ENCODE results near the gene STARD8.
"Not testable (repeated sequence)": the region's sequence is repeated elsewhere in the genome, so short reads cannot be mapped to it uniquely, and the experiment has no call there.

The STARD8 gene

DNA sequence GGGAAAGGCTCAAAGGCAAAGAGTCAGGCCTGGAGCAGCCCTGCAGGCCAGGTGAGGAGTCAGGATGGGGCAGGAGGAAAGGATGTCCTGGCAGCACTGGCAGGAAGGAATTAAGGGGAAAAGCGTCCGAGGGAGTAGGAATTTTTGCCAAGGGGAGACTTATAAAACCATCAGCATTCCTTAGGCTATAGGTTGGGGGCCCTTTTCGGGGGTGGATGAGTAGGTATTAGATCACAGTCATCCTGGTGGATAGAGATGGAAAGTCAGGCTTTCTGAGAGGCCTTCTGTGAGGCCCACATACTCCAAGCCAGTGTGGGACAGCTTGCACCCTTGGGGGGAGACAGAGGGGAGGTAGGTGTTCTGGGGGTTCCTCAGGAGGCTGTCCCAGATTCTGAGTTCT lies 12.3 kb downstream of the STARD8 start:
- DNase-seq (ENCODE audit: low spot score): no peak

DNA sequence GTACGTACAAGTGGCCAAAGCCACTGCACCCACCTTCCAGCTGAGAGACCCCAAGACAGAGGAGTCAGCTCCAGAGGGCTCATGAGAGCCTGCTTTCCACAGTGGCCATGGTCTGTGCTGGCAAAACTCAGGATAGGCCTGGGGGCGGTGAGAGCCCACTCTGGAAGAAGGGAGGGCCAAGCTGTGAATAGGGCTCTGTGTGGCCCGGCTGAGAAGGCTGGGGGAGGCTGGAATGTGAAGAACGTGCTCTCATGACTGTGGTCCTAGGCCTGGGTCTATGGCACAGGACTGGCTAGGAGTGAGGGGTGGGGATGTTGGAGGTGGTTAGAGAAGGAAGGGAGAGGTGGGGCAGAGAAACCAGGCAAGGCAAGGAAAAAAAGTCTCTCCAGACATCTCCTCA lies 13.3 kb downstream of the STARD8 start:
- no peak for DNase-seq (ENCODE audit: low spot score)

GRCh38 chrX:68665502-68665901 lies 18.0 kb downstream of the STARD8 start:
- DNase-seq (ENCODE audit: low spot score): no peak

DNA sequence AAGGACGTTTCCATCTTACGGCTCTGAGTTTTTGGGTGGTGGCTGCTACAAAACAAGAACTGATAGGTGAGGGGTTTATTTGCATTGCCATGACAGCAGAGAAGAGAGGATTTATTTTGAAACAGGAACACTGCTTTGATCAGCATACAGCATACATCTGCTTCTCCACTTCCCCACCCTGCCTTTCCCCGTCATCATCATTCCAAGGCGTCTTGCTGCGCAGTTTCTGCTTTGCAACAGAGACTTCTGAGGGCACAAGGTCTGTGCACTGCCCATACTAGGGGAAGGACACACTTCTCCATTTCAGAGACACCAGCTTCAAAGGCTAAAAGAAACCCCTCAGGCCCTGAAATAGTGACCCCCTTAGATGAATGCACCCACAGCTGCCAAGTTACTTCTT lies 19.1 kb downstream of the STARD8 start:
- DNase-seq (ENCODE audit: low spot score): no peak

DNA sequence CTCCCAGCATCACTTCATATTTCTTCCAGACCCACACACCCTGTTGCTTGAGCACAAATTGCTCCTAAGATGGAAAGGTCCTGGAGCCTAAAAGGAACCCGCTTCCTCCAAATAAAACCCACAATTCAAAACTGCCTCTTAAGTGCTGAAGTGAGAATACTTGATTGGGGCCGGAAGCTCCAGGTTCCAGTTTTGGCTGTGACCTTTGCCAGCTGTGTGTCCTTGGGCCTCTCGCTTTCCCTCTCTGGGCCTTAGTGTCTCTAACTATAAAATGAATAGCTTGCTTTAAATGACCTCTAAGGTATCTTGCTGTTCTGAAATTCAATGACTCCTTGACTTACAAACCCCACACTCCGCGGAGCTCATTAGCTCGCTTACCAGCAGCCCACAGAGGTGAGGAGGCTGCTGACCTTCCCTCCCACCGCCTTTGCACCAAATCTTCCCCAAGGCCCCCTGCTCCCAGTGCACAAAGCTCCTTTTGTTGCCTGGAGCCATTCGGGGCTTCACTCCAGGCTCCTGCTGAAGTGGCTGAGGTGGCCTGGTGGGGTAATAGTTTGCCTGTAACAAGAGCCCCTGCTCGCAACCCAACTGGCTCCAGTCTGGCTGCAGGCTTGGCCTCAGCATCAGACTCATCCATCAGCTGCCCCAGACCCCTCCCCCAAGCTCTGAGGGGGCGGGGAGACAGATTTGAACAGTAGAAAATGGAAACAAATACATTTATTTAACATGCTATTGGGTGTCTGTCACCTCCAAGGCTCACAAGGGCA lies 21.8 kb downstream of the STARD8 start:
- no peak for DNase-seq (ENCODE audit: low spot score)

DNA sequence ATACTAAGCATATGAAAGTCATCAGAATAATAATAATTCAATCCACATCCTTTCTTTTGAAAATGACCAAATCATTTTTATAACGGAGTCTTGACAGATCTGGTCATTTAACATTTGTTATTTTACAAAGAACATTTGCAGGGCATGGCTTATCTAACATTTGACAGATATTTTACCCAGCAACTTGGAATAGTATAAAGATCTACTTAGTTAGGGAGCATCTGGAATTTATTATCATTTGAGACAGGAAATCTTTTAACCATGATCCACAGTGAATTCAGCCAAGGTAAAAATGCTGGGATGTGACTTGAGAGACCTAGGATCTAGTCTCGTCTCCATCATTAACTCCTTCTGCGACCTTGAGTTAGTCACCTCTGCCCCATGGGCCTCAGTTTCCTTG lies 22.4 kb downstream of the STARD8 start:
- DNase-seq (ENCODE audit: low spot score): no peak

GRCh38 chrX:68671221-68671620 lies 23.8 kb downstream of the STARD8 start:
- no peak for DNase-seq (ENCODE audit: low spot score)

DNA sequence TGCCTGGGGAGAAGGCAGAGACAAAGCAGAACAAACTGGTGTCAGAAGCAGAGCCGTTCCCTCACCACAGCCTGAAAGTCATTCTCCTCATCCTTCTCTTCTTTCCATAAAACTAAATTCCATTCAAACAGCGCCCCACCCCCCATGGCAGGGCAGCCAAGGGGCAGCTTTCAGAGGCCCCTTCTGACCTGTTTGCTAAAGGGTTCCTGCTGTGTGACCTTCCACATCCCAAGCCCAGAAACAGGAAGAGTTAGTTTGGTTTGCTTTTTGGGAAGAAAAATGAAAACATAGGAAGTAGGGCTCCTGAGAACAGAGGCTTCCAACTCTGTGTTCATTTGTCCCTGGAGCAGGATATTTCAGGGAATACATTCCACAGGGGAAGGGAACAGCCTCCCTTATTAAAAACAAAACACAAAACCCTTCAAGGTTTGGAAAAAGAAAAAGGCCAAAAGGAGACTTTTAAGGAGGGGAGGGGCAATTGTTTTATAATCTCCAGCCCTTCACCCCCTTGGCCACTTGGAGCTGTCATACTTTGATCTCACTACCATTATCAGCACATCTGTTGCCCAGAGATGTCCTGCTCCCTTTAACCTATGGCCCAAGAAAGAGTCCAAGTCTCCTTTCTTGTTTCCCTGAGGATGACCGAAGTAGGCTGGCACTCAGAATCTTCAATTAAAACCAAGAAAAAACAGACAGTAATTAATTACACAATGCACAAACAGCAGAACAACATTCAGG lies 25.3 kb downstream of the STARD8 start:
- no peak for DNase-seq (ENCODE audit: low spot score)

DNA sequence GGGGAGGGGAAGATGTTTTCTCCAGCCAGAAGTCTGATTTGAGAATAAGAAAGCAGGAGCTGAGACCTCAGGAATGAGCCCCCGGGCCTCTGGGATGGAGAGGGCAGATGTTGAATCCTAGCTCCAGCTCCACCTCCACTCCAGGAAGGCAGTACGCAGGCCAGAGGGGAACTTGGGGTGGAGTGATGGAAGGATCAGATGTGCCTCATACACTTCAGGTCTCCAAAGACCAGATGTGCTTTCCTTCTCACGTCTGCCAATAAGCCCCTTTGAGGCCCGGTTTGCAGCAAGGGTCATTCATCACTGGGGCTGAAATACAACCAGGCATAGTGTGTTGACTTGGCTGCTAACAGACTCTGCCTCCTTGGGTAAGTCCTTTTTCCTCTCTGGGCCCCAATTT lies 28.1 kb downstream of the STARD8 start:
- no peak for DNase-seq (ENCODE audit: low spot score)

DNA sequence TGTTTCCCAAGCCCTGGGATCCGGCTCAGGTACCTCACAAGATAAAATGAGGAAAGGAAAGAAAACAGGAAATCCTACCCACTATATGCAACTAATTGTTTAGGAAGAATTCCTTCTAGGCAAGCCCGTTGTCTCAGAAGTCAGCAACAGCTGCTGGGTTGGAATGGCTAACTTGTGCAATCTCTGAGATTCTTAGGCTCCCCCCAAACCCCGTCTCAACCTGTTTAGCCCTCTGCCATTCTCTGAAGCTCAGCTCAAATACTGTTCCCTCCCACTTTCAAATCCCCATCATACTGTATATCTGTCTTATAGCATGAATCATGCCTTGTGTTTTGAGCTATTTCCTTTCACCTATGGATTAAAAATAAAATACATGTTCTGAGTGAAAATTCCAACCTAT lies 28.9 kb downstream of the STARD8 start:
- DNase-seq (ENCODE audit: low spot score): no peak

GRCh38 chrX:68677998-68678397 lies 30.5 kb downstream of the STARD8 start:
- no peak for DNase-seq (ENCODE audit: low spot score)

GRCh38 chrX:68681443-68681941 lies 34.0 kb downstream of the STARD8 start:
- no peak for DNase-seq (ENCODE audit: low spot score)

DNA sequence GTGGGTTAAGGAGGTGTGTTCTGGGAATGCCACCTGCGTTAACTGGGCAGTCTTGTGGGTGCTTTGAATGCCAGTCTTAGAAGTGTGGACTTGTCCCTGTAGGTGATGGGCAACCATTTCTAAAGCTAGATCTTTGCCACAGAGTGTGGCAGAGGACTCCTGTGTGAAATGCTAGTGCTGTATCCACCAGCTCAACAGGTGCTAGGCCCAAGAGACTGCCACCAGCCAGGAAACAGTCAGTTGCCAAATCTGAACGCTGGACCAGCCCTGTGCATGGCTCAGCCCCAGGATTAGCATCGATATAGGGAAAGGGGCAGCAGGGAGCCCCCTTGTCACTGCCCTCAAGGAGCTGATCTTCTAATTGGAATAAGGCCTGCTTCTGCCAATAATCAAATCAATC lies 35.3 kb downstream of the STARD8 start:
- no peak for DNase-seq (ENCODE audit: low spot score)

GRCh38 chrX:68683580-68683979 lies 36.1 kb downstream of the STARD8 start:
- DNase-seq (ENCODE audit: low spot score): no peak

DNA sequence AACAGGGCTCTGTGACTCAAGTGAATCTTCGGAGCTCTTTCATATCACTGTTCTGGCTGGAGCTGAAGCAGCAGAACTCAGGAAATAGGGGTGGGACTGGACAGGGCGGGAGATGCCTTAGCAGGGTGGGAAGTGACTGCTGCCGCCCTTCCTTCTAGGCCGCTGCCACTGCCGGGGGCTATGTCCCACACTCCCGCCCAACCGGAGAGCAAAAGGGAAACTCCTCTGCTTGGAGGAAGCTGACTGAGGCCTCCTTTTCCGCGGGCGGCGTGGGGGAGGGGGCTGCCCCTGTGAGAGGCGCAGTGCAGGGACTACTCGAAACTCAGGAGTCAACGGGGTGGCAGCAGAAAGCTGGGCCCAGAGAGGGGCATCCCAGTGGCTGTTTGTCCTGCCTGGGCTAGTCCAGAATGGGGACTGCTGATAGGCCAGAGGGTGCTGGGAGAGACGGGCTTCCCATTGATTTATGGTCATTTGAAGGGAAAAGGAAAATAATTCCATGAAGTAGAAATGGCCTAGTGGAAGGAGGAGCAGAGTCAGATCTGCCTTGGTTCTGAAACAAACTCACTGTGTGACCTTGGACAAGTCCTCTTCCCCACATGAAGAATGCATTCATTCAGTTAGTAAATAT lies 36.9 kb downstream of the STARD8 start:
- no peak for DNase-seq (ENCODE audit: low spot score)

DNA sequence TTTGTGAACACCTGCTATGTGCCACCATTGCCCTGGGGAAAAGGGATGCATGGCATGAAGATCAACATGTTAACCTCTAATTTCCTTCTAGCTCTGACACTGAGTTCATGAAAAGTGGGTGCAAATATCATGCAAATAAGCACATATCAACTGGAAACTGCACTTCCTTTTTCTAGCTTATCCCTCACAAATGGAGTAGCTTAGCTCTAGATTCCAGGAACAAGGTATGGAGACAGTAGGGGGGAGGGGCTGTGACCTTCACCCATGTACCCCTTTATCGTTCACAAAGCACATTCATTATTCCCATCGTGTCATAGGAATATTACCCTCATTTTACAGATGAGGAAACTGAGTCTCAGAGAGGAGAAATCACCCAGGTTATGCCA lies 37.4 kb downstream of the STARD8 start:
- no peak for DNase-seq (ENCODE audit: low spot score)

DNA sequence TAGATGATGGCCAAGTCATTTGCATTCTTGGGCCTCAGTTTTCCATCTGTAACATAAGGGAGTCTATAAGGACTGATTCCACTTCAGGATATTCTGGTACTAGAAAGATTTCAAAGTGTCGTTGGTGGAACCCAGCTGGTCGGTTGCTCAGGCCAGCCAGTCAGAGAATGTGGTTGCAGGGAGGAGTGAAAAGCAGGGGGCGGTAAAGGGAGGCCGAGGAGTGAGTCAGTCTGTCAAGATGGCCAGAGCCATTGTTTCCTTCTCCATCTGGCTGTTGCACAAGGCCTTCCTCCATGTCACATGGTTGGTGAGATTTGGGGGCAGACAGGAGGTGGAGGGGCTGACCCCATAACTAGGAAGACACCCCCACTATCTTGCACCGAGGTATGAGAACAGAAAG lies 38.2 kb downstream of the STARD8 start:
- DNase-seq (ENCODE audit: low spot score): no peak

DNA sequence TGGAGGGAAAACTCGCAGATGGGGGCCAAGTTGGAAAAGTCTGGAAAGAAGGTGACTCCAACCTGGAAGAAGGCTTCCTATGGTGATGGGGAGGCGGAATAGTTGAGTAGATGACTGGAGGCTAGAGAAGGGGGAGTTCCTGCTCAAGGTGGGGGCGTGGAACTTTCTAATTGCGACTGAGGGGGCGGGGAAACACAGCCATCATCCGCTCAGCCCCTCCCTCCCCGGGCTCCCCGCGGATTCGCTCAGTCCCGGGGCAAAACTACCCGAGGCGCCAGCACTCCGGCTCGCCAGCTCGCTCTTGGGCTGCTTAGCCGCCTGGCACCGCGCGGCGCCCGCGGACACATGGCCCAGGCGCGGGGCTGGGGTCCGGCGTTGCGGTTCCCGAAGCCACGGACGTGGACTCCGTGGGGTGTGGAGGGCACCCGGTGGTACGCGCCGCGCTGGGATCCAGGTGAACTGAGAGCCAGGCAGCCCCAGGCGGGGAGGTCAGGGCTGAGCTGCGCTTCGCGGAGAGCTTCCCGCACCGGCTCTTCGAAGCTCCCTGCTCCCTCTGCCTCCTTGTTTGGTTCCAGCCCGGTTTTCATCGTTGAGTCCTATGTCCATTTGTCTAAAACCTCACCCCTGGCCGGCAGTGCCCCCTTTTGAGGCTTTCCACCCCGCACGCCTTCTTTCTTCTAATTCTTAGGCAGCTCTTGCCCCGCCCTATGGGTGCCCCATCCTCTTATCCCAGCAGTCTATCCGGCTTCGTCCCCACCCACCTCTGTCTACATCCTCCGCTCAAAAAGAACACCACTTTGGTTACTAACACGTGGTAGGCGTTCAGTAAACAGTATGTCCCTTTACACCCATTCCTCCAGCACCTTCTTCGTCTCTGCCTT lies 38.9 kb downstream of the STARD8 start:
- no peak for DNase-seq (ENCODE audit: low spot score)

GRCh38 chrX:68688931-68689330 lies 41.5 kb downstream of the STARD8 start:
- DNase-seq (ENCODE audit: low spot score): not testable (repeated sequence)

GRCh38 chrX:68690936-68691501 lies 43.6 kb downstream of the STARD8 start:
- DNase-seq (ENCODE audit: low spot score): no peak

GRCh38 chrX:68691921-68692320 lies 44.5 kb downstream of the STARD8 start:
- no peak for DNase-seq (ENCODE audit: low spot score)

- DNase-seq (ENCODE audit: low spot score): no peak
These were observed 45.2 kb downstream of the STARD8 start for GRCh38 chrX:68692651-68693050.

Measured in NAMALWA (cell line).